Fibroblast of skin of scalp (primary cell): Measurements from ENCODE around the gene FAM90A1. TPM values are rescaled to one million over a fixed set of nuclear protein-coding genes. Genes with fewer than 3 reads are reported as not detected.
"Not testable (repeated sequence)": the region's sequence is repeated elsewhere in the genome, so short reads cannot be mapped to it uniquely, and the experiment has no call there.

Experiments
- DNase-seq: peaks from one replicate; pipeline ENCODE4 v3.0.0-alpha.2; 2013
- polyA plus RNA-seq, 2 experiments: library from polyadenylated mRNA; unstranded; fragments of 120-200 nt; gene quantifications; one replicate each; pipeline ENCODE4 v1.2.1, GENCODE V29; 2013; ENCODE audit not compliant: insufficient read length in 2 of 2

FAM90A1 gene
- 0.64 TPM for polyA plus RNA-seq (2013, experiment 1 of 2; ENCODE audit: insufficient read length)
- 0.43 TPM for polyA plus RNA-seq (2013, experiment 2 of 2; ENCODE audit: insufficient read length)

- peak; percentile 39 for DNase-seq
Observed at GRCh38 chr12:8226992-8227731, at the start of gene FAM90A1. Gene FAM90A1 (minus strand): TSS chr12:8227618. CDS start chr12:8224832, 2,786 bp downstream.

- not testable (repeated sequence) for DNase-seq
Observed at GRCh38 chr12:8276397-8276796, 49.0 kb upstream of the FAM90A1 start.

- DNase-seq: not testable (repeated sequence)
Observed at GRCh38 chr12:8266706-8267105, 39.3 kb upstream of the FAM90A1 start.

DNA sequence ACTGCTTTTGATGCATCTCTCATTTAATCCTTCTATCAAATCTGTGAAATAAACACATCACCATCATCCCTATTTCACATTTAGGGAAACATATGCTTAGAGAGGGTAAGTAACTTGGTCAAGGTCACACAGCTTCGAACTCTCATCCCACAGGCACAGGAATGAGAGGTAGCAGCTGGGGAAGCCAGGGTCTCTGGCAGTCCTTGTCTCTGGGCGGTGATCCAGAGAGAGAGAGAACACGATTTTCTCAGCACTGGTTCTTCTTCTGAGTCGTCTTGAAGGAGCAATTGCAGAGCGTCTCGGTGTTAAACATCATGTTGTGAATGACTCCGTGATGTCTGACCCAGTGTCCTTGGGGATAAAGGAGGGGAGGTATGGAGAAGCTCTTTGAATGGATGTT is 36.8 kb upstream of the FAM90A1 start:
- not testable (repeated sequence) for DNase-seq

DNA sequence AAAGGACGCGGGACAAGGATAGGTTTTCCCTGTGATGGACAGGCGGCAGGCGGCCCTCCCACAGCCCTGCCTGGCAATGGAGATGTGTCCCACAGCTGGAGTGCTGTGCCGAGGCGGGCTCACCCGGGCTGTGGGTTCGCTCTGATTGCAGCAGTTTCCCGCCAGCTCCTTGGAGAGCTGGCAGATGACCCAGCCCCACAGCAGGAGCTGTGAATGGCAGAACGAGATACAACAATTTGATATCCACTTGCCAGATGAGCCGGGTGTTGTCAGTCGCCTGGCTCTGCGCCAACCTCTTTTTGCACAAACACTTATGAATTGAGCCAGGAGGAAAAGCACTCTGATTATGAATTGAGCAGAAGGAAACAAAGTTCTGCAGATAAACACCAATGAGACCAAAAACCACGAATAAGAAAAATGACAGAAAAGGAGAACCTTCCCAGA is 33.7 kb upstream of the FAM90A1 start:
- not testable (repeated sequence) for DNase-seq

DNA sequence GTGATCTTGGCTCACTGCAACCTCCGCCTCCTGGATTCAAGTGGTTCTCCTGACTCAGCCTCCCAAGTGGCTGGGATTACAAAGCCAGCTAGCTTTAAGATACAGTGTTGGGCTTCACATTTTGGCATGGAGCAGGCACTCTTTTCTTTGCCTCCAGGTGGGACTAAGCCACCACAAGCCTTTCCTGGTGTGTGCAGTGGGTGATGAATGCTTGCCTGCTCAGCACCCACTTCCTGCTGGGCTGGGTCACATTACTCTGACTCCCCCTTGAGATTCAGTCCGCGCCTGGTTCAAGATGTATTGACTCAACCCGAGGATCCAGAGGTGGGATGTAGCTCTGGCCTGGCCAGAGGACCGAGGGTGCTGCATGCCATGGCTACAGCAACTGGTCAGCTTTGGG is 28.9 kb upstream of the FAM90A1 start:
- DNase-seq: not testable (repeated sequence)

DNA sequence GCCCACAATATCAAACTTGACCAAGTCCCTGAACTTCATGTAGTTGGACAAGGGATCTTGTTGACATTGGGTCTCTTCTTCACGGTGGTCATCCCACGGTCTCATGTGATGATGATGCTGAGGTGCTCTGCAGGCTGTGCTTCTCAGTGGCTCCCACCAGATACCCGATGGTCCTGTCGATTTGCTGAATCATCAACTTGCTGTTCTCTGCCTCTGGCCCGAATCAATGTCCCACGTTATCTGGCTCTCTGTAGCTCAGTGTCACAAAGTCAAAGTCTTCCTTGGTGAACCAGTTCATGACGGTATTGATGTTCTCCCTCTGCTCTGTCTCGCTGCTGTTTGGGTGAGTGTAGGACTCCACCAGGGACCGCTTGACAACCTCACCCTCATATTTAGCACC is 27.3 kb upstream of the FAM90A1 start:
- not testable (repeated sequence) for DNase-seq

DNA sequence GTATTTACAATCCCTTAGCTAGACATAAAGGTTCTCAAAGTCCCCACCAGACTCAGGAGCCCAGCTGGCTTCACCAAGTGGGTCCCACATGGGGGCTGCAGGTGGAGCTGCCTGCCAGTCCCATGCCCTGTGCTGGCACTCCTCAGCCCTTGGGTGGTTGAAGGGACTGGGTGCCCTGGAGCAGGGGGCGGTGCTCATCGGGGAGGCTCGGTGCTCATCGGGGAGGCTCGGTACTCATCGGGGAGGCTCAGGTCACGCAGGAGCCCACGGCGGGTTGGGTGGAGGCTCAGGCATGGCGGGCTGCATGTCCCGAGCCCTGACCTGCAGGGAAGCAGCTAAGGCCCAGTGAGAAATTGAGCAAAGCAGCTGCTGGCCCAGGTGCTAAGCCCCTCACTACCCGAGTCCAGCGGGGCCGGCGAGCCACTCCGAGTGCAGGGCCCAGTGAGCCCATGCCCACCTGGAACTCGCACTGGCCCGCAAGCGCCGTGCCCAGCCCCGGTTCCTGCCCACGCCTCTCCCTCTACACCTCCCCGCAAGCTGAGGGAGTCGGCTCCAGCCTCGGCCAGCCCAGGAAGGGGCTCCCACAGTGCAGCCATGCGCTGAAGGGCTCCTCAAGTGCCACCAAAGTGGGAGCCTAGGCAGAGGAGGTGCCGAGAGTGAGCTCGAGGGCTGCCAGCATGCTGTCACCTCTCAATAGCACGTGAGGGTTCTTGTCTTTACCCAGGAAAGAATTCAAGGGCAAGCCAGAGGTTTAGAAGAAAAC is 24.8 kb upstream of the FAM90A1 start:
- not testable (repeated sequence) for DNase-seq

- DNase-seq: not testable (repeated sequence)
Observed at GRCh38 chr12:8251616-8252015, 24.2 kb upstream of the FAM90A1 start.

DNA sequence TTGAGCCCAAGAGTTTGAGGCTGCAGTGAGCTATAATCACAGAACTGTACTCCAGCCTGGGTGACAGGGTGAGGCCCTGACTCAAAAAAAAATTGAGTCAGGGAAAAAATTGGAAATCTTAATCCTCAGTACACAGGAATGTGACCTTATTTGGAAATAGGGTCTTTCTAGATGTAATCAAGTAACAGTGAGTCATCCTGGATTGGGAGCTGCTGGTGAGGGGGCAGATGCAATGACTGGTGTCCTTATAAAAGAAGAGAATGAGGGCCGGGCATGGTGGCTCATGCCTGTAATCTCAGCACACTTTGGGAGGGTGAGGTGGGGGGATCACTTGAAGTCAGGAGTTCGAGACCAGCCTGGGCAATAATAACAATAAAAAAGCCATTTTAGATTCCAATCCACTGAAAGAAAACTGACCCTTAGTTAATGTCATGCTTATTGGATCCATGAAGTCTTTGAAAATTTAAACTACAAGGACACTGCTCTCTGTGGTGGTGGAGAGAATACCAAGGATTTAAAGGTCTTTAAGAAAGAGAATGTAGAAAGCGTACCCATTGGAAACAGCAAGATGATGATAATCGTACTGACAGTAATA is 19.6 kb upstream of the FAM90A1 start:
- DNase-seq: peak; percentile 87

DNA sequence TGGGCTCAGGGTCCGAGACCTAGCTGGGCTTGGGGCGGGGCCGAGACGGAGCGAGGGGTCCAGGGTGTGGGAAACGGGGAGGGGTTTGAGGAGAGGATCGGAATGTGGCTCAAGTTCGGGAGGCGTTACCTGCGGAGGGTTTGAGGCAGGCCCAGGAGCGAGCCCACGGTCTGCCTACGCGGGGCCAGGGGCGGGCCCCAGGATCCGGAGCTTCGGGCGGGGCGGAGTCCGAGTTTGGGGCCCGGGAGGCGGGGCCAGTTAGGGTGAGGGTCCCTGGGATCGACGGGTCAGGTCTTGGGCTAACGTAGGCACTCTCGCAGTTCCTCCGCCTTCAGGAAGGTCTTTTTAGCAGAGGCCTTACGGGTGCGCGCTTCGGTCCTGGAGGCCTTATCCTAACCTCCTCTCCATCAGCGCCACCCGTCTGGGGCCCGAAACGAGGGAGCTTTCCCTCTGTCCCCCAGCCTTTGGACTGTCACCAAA is 16.3 kb upstream of the FAM90A1 start:
- not testable (repeated sequence) for DNase-seq

DNA sequence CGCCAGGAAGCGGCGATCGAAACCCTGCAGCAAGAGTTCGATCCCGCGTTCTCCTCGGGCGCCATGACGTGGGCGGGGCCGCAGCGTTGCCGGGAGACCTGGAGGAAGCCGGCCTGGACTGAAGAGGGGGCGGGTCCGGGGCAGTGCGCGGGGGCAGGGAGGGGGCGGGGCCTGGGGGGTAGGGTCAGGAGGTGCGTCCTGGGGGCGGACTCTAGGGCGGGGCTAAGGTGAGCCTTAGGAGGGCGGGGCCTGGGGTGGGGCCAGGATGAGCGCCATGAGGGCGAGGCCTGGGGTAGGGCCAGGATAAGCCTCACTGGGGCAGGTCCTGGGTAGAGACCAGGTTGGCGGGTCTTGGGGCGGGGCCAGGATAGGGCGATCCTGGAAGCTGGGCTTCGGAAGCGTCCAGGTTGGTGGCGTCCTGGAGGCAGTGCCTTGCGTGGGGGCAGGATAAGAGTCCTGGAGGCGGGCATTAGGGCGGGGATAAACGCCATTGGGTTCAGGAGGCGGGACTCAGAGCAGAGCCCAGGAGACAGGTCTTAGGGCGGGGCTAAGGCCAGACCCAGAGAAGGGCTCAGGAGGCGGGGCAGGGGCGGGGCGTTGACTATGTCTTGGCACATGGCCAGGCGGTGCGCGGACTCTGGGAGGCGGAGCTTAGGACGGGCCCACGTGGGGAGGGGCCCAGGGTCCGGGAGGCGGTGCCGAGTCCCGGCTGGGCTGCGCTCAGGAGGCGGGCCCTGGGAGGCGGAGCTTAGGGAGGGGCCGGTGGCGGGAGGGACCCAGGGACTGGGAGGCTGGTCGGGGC is 15.7 kb upstream of the FAM90A1 start:
- DNase-seq: peak; percentile 96

DNA sequence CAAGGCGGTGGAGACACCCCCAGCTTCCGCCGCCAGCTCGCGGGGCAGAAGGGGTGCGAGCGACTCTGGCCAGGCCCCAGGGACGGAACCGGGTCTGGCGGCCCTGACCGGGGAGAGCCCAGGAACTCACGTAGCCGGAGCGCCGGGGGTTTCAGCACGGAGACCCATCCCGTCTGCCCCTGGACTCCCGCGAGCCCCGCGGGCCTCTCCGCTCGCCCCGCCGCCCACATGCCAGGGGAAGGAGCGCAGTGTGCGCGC is 15.1 kb upstream of the FAM90A1 start:
- not testable (repeated sequence) for DNase-seq

GRCh38 chr12:8241917-8242621 is 14.7 kb upstream of the FAM90A1 start:
- peak; percentile 57 for DNase-seq

GRCh38 chr12:8240340-8241114 is 13.1 kb upstream of the FAM90A1 start:
- DNase-seq: not testable (repeated sequence)

DNA sequence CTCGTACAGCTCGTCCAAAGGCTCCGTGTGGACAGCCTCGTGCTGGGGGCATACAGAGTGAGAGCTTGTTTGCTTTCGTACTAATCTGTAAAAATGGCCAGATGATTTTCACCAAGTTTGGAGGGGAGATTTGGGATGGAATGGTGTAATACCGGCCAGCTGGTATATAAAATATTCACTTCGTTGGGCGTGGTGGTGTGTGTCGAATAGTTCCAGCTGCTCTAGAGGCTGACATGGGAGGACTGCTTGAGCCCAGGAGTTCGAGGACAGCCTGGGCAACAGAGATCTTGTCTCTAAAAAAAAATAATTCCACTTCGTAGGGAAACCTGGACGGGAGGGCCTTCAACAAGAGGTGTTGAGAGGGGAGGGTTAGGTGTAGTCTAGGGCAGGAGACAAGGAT is 9.6 kb upstream of the FAM90A1 start:
- not testable (repeated sequence) for DNase-seq

GRCh38 chr12:8235316-8236157 is 8.1 kb upstream of the FAM90A1 start:
- peak; percentile 86 for DNase-seq

- DNase-seq: not testable (repeated sequence)
Observed at GRCh38 chr12:8234746-8235145, 7.3 kb upstream of the FAM90A1 start.

- not testable (repeated sequence) for DNase-seq
Observed at GRCh38 chr12:8233935-8234495, 6.6 kb upstream of the FAM90A1 start.
